Retina (tissue), 1 donor: ENCODE results near the gene FSCN2.
"Not testable (repeated sequence)": the region's sequence is repeated elsewhere in the genome, so short reads cannot be mapped to it uniquely, and the experiment has no call there.

Experiments
- DNase-seq: peaks from one replicate; pipeline ENCODE4 v3.0.0-alpha.2; 2016

Gene FSCN2

GRCh38 chr17:81580481-81580880 is 52.3 kb downstream of the FSCN2 start:
- DNase-seq, result no peak

- DNase-seq, result no peak
These were observed 53.6 kb downstream of the FSCN2 start for GRCh38 chr17:81581758-81582157.

DNA sequence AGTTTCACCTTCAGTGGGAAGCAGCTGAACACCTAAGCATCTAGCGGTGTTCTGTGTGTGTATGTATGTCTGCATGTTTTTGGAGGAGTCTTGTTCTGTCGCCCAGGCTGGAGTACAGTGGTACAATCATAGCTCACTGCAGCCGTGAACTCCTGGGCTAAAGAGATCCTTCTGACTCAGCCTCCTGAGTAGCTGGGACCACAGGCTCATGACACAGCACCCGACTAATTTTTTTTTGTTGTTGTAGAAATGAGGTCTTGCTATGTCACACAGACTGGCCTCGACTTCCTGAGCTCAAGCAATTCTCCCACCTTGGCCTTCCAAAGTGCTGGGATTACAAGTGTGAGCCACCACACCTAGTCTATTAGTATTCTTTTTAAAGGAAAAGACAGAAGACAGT is 54.2 kb downstream of the FSCN2 start:
- no peak for DNase-seq

DNA sequence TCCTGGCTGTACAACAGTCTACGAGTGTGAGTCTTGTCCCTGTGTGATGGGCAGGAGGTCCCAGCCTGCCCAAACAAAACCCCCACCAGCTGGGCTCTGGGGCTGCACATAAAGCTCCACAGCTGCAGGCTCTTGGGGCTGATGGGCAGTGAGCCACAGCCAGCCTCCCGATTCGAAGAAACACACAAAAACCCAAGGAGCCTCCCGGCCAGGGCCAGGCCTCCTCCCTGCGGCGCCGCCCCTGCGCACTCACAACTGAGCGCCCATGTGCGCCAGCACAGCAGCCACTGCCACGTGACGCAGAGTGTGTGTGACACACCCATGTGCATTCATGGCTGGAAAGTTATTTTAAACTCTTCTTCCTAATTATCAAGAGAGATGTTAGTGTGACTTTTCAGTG is 54.6 kb downstream of the FSCN2 start:
- no peak for DNase-seq

DNA sequence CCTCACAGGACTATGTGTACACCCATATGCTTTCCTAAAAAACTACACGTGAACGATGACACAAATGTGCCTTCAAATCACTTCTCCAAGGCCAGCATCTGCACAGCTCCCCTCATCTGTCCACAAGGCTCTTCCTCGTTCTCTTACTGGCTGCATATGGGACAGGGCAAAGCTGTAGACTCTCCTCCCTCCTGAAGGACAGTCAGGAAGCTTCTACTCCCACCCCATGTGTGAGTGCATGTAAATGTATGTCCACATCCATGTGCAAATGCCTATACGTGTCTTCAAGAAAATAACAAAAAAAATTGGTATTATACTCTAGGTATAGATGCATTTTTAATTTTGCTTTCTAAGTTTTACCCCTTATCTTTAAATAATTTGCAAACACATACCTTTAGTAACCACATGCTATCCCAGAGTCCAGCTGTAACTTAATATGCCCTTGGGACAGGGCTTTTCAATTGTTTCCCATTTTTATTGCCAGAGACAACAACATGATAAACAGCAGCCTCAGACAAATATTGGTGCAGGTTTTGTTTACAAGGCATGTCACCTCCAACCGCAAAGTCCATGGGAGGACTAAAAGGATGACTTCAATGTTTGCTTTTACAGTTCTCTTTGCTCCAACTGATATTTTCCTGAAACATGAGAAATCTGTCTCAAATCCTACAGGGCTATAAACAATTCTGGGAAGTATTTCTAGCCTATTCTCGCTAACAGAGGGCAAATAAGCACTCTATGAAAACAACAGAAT is 55.6 kb downstream of the FSCN2 start:
- DNase-seq, result no peak

GRCh38 chr17:81584771-81585170 is 56.6 kb downstream of the FSCN2 start:
- not testable (repeated sequence) for DNase-seq

GRCh38 chr17:81586096-81586495 is 57.9 kb downstream of the FSCN2 start:
- no peak for DNase-seq
